Measurements from ENCODE around the gene TTC13.
"Not testable (repeated sequence)": the region's sequence is repeated elsewhere in the genome, so short reads cannot be mapped to it uniquely, and the experiment has no call there.

- not testable (repeated sequence) for TF ChIP-seq CTCF, POLR2A (IDR thresholded peaks at IDR 0.05)
Measured at GRCh38 chr1:231022543-231022942, 43.9 kb upstream of the TTC13 start.
